Ascending aorta (tissue), 2 donors: ENCODE results near the gene SPRYD3. TPM values are rescaled to one million over a fixed set of nuclear protein-coding genes. Genes with fewer than 3 reads are reported as not detected.

Experiments
- DNase-seq, 2 donors: peaks; one replicate each; pipeline ENCODE4 v3.0.0-alpha.2; 2019; ENCODE audit warnings: low spot score in 2 of 2
- H3K27ac ChIP-seq, 2 donors: fragments of 200-600 bp; sonication (generic); one replicate each; pipeline ENCODE4 v1.5.1; 2016 to 2017; ENCODE audit warnings: mild to moderate bottlenecking in 1 of 2
- H3K27me3 ChIP-seq: fragments of 200-600 bp; sonication (generic); one replicate; pipeline ENCODE4 v1.5.1; 2017
- H3K36me3 ChIP-seq, 2 donors: fragments of 200-600 bp; sonication (generic); one replicate each; pipeline ENCODE4 v1.5.1; 2016
- H3K4me1 ChIP-seq, 2 donors: fragments of 200-600 bp; sonication (generic); one replicate each; pipeline ENCODE4 v1.5.1; 2016 to 2017; ENCODE audit warnings: mild to moderate bottlenecking in 1 of 2
- H3K4me3 ChIP-seq, 2 donors: fragments of 200-600 bp; sonication (generic); one replicate each; pipeline ENCODE4 v1.5.1; 2016 to 2017; ENCODE audit warnings: mild to moderate bottlenecking in 1 of 2
- H3K9me3 ChIP-seq, 2 donors: fragments of 200-600 bp; sonication (generic); one replicate each; pipeline ENCODE4 v1.5.1; 2016
- intact Hi-C: fragments of 100-400 bp; cut with DNase I; formaldehyde crosslinking; loops from one replicate; pipeline ENCODE4 v1.15.1; 2023
- total RNA-seq: library from RNA; depleted of rRNA; stranded (reverse); fragments of >200 nt; gene quantifications from one replicate; pipeline ENCODE4 v1.1.0, GENCODE V29; 2016
- TF ChIP-seq, protein P1 (sequence below), 3 experiments: fragments of 200-600 bp in 2 of 3; fragments of 450-650 bp in 1 of 3; sonication (generic) in 2 of 3; IDR thresholded peaks; one replicate each; pipeline ENCODE4 v1.5.1; 2016 to 2019; ENCODE audit warnings: antibody characterized with exemption in 3 of 3, mild to moderate bottlenecking in 1 of 3, moderate library complexity in 1 of 3

Gene SPRYD3
- total RNA-seq, 1 donor from 2014 or later: 48.6 TPM

DNA sequence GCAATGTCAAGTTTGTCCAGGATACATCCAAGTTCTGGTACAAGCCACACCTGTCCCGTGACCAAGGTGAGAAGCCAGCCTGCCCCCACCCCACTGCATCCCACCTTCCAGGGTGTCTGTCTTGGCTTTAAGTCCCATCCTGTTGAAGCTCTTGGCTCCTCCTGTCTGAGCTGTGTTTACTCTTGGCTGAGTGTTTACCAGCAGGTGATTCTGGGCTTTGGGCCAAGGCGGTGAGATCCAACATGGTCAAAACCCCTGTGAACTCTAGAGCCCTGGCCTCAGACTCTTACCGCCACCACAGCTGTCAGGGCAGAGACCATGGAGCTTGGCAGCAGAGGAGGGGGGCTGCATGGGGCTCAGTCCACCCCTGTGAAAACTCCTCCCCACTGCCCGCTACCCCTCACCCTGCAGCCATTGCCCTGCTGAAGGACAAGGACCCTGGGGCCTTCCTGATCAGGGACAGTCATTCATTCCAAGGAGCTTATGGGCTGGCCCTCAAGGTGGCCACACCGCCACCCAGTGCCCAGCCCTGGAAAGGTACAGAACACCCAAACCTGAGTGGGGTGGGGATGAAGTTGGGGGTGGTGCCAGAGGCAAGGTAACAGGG lies 17.7 kb downstream of the SPRYD3 start:
- no peak overlapping the region for H3K4me3 ChIP-seq
- H3K4me1 ChIP-seq: peaks cover 15 to 52% of the 10 kb centered on the region in 2 donors
- no peaks in the 10 kb centered on the region for H3K9me3 ChIP-seq
- peak in 1 of 2 donors; percentile 67 for DNase-seq
- TF ChIP-seq, protein P1, sequence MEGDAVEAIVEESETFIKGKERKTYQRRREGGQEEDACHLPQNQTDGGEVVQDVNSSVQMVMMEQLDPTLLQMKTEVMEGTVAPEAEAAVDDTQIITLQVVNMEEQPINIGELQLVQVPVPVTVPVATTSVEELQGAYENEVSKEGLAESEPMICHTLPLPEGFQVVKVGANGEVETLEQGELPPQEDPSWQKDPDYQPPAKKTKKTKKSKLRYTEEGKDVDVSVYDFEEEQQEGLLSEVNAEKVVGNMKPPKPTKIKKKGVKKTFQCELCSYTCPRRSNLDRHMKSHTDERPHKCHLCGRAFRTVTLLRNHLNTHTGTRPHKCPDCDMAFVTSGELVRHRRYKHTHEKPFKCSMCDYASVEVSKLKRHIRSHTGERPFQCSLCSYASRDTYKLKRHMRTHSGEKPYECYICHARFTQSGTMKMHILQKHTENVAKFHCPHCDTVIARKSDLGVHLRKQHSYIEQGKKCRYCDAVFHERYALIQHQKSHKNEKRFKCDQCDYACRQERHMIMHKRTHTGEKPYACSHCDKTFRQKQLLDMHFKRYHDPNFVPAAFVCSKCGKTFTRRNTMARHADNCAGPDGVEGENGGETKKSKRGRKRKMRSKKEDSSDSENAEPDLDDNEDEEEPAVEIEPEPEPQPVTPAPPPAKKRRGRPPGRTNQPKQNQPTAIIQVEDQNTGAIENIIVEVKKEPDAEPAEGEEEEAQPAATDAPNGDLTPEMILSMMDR (IDR thresholded peaks at IDR 0.05): no peak
- H3K27ac ChIP-seq: peak overlapping the region; percentile 83 to 95
- H3K27me3 ChIP-seq: no peaks in the 10 kb centered on the region
- intact Hi-C loops: no loop called here
- peaks cover 81 to 93% of the 10 kb centered on the region in 2 donors for H3K36me3 ChIP-seq

DNA sequence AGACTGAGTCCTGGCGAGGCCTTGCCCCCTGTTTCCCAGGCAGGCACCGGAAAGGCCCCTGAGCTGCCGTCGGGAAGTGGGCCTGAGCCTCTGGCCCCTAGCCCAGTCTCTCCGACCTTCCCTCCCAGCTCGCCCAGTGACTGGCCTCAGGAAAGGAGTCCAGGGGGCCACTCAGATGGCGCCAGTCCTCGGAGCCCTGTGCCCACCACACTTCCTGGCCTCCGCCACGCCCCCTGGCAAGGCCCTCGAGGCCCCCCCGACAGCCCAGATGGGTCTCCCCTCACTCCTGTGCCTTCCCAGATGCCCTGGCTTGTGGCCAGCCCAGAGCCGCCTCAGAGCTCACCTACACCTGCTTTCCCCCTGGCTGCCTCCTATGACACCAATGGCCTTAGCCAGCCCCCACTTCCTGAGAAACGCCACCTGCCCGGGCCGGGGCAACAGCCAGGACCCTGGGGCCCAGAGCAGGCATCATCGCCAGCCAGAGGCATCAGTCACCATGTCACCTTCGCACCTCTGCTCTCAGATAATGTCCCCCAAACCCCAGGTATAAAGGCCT lies 18.4 kb downstream of the SPRYD3 start:
- H3K27me3 ChIP-seq: no peaks in the 10 kb centered on the region
- intact Hi-C loops: no loop called here
- peaks cover 11 to 47% of the 10 kb centered on the region in 2 donors for H3K4me1 ChIP-seq
- DNase-seq: peak in 1 of 2 donors; percentile 69
- H3K36me3 ChIP-seq: peaks cover 81 to 94% of the 10 kb centered on the region in 2 donors
- no peak overlapping the region for H3K4me3 ChIP-seq
- TF ChIP-seq, protein P1 (IDR thresholded peaks at IDR 0.05): no peak
- H3K9me3 ChIP-seq: no peaks in the 10 kb centered on the region
- peak overlapping the region; percentile 83 to 95 for H3K27ac ChIP-seq

DNA sequence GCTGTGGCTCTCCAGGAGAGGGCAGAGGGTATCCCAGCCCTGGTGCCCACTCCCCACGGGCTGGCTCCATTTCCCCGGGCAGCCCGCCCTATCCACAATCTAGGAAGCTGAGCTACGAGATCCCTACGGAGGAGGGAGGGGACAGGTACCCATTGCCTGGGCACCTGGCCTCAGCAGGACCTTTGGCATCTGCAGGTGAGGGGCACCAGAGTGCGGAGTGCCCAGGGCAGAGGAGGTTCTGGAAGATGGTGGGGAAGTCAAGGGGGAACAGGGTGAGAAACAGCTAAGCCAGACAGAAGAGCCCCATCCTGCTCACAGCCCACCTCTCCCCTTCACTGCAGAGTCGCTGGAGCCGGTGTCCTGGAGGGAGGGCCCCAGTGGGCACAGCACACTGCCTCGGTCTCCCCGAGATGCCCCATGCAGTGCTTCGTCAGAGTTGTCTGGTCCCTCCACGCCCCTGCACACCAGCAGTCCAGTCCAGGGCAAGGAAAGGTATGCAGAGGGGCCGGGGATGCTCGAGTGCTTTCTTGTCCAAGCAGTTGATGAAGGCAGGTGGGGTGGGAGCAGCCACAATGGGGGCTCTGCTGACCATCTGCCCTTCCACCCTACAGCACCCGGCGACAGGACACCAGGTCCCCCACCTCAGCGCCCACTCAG lies 19.0 kb downstream of the SPRYD3 start:
- peaks cover 81 to 94% of the 10 kb centered on the region in 2 donors for H3K36me3 ChIP-seq
- peaks cover 11 to 47% of the 10 kb centered on the region in 2 donors for H3K4me1 ChIP-seq
- H3K9me3 ChIP-seq: no peaks in the 10 kb centered on the region
- DNase-seq: peak in 1 of 2 donors; percentile 62
- no peak overlapping the region for H3K4me3 ChIP-seq
- no peaks in the 10 kb centered on the region for H3K27me3 ChIP-seq
- peak overlapping the region; percentile 83 to 95 for H3K27ac ChIP-seq
- intact Hi-C loops: no loop called here
- TF ChIP-seq, protein P1 (IDR thresholded peaks at IDR 0.05): no peak

DNA sequence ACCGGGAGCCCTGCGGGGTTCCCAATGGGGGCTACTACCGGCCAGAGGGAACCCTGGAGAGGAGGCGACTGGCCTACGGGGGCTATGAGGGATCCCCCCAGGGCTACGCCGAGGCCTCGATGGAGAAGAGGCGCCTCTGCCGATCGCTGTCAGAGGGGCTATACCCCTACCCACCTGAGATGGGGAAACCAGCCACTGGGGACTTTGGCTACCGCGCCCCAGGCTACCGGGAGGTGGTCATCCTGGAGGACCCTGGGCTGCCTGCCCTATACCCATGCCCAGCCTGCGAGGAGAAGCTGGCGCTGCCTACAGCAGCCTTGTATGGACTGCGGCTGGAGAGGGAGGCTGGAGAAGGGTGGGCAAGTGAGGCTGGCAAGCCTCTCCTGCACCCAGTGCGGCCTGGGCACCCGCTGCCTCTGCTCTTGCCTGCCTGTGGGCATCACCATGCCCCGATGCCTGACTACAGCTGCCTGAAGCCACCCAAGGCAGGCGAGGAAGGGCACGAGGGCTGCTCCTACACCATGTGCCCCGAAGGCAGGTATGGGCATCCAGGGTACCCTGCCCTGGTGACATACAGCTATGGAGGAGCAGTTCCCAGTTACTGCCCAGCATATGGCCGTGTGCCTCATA lies 19.6 kb downstream of the SPRYD3 start:
- DNase-seq: no peak
- Histone ChIP-seq H3K4me1 (peaks cover 11 to 44% of the 10 kb centered on the region in 2 donors), H3K4me3 (no peak overlapping the region), H3K27me3 (no peaks in the 10 kb centered on the region), H3K27ac (peak overlapping the region; percentile 83 to 95), H3K9me3 (no peaks in the 10 kb centered on the region), H3K36me3 (peaks cover 81 to 90% of the 10 kb centered on the region in 2 donors)
- intact Hi-C loops: no loop called here
- TF ChIP-seq, protein P1 (IDR thresholded peaks at IDR 0.05): no peak

DNA sequence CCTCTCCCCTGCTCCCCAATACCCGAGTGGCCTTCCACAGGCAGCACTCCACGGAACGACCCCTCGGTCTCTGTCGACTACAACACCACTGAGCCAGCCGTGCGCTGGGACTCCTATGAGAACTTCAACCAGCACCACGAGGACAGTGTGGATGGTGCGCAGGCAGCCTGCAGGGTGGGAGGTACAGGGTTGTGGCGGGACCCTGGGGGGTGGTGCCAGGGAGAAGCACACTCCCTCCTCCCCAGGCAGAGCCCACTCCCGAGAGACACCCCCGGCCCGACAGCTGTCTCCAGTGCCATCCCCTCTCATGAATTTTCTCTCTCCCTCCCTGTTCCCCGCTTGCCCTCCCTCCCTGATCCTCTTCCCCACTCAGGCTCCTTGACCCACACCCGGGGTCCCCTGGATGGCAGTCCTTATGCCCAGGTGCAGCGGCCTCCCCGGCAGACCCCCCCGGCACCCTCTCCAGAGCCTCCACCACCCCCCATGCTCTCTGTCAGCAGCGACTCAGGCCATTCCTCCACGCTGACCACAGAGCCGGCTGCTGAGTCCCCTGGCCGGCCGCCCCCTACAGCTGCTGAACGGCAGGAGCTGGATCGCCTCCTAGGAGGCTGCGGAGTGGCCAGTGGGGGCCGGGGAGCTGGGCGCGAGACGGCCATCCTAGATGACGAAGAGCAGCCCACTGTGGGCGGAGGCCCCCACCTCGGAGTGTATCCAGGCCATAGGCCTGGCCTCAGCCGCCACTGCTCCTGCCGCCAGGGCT lies 20.3 kb downstream of the SPRYD3 start:
- TF ChIP-seq, protein P1 (IDR thresholded peaks at IDR 0.05): no peak
- H3K36me3 ChIP-seq: peaks cover 80 to 88% of the 10 kb centered on the region in 2 donors
- peak in 1 of 2 donors; percentile 62 for DNase-seq
- no peak overlapping the region for H3K4me3 ChIP-seq
- peaks cover 11 to 43% of the 10 kb centered on the region in 2 donors for H3K4me1 ChIP-seq
- intact Hi-C loops: no loop called here
- no peaks in the 10 kb centered on the region for H3K27me3 ChIP-seq
- H3K9me3 ChIP-seq: no peaks in the 10 kb centered on the region
- peak overlapping the region; percentile 83 to 95 for H3K27ac ChIP-seq
